Lung (tissue), 12 donors: ENCODE results near the gene TBATA. TPM values are rescaled to one million over a fixed set of nuclear protein-coding genes. Genes with fewer than 3 reads are reported as not detected.

Experiments used
- ATAC-seq: fragments of 200-7000 bp; cut with Tn5 transposase; one replicate; pipeline ENCODE4 v1.9.1; 2020; ENCODE audit warnings: moderate number of reproducible peaks; ENCODE audit not compliant: insufficient read depth, low FRiP score
- DNase-seq, 3 donors: peaks; one replicate each; pipeline ENCODE4 v3.0.0-alpha.2; 2013 to 2017
- H3K27ac ChIP-seq, 2 donors: one replicate each; pipeline ENCODE4 v1.5.1; 2013; ENCODE audit warnings: mild to moderate bottlenecking in 2 of 2, moderate library complexity in 2 of 2, control low read depth in 1 of 2, inconsistent platforms in 1 of 2, low read depth in 1 of 2, low read length in 1 of 2
- H3K27me3 ChIP-seq, 3 donors: one replicate each; pipeline ENCODE4 v1.5.1; 2013; ENCODE audit warnings: low read length in 2 of 3; ENCODE audit not compliant: control insufficient read depth in 3 of 3, insufficient read depth in 3 of 3
- H3K36me3 ChIP-seq, 4 donors: one replicate each; pipeline ENCODE4 v1.5.1; 2013; ENCODE audit warnings: low read length in 4 of 4, mild to moderate bottlenecking in 1 of 4, moderate library complexity in 1 of 4; ENCODE audit not compliant: control insufficient read depth in 4 of 4, insufficient read depth in 4 of 4
- H3K4me1 ChIP-seq, 5 donors: one replicate each; pipeline ENCODE4 v1.5.1; 2013; ENCODE audit warnings: low read length in 5 of 5, mild to moderate bottlenecking in 2 of 5, moderate library complexity in 1 of 5; ENCODE audit not compliant: control insufficient read depth in 5 of 5, insufficient read depth in 5 of 5
- H3K4me3 ChIP-seq: one replicate; pipeline ENCODE4 v1.5.1; 2013; ENCODE audit warnings: mild to moderate bottlenecking, control low read depth, moderate library complexity
- H3K9ac ChIP-seq, 2 donors: one replicate each; pipeline ENCODE4 v1.5.1; 2013; ENCODE audit warnings: low read length in 2 of 2, control low read depth in 1 of 2; ENCODE audit not compliant: insufficient read depth in 1 of 2
- H3K9me3 ChIP-seq, 4 donors: one replicate each; pipeline ENCODE4 v1.5.1; 2013; ENCODE audit warnings: low read length in 3 of 4, mild to moderate bottlenecking in 1 of 4, moderate library complexity in 1 of 4; ENCODE audit not compliant: control insufficient read depth in 4 of 4, insufficient read depth in 3 of 4
- WGBS, 2 donors: extraction: QIAGEN DNeasy Blood & Tissue Kit; methylation state at CpG; one replicate each; pipeline ENCODE4 v1.1.7; 2013; 5-methylcytosine and 5-hydroxymethylcytosine counted together
- polyA plus RNA-seq, 2 donors: library from polyadenylated mRNA; stranded (reverse); fragments of 200-250 nt; gene quantifications; one replicate each; pipeline ENCODE4 v1.2.1, GENCODE V29; 2013
- total RNA-seq, 2 donors: library from RNA; depleted of rRNA in 1 of 2; stranded (reverse); fragments of >200 nt in 1 of 2; gene quantifications; one replicate each; pipeline ENCODE4 v1.2.1, GENCODE V29; 2014 to 2021
- TF ChIP-seq, protein P1 (sequence below): IDR thresholded peaks from 2 replicates; pipeline ENCODE4 v1.5.1; 2012; ENCODE audit warnings: mild to moderate bottlenecking; ENCODE audit errors: control extremely low read depth, extremely low read depth
- donor health status: control.
- donor health status: control.
- donor health status: Bipolar disorder and iron deficiency.
- donor health status: healthy.
- donor health status: DM: yes; HTN: yes; CAD: no.

TBATA gene
- total and polyA plus RNA-seq, 4 donors = not detected

DNA sequence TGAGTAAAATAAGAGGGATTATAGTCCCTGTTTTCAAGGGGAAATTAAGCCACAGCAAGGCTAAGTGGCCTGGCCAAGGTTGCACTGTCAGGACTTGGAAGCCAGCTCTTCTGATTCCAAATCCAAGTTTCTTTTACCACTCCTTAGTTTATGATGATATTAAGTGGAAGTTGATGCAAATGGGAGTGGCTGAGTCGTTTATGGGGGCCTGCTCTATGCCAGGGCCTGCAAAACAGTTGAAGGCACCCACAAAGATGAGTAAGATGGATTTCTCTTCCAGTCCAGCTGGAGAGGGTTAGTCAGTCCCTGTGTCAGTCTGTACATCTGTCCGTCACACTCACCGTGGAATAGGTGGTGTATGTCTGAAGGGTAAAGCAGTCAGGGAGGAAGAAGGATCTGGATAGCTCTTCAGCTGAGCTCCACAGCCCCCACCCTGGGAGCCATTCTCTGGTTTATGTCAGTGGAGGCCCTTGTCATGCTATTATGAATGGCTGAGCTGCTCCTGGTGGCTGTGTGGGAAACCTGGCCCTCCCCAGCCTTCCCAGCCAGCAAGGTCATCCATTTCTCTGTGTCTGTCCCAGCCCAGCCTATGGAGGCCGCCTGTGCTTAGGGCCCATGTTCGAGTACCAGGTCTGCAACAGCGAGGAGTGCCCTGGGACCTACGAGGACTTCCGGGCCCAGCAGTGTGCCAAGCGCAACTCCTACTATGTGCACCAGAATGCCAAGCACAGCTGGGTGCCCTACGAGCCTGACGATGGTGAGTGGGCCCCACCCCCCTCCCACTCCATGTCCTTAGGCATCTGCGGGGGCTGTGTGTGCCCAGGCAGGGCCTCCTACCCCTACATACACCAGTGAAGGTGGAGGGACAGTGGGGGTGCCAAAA, 44.5 kb downstream of the TBATA start:
- Histone ChIP-seq H3K27me3 (no peaks in the 10 kb centered on the region), H3K9me3 (peaks cover 0 to 1% (median 0%) of the 10 kb centered on the region in 4 donors), H3K36me3 (no peaks in the 10 kb centered on the region), H3K4me3 (no peak overlapping the region), H3K9ac (no peak overlapping the region), H3K27ac (no peak overlapping the region), H3K4me1 (peaks cover 2 to 42% (median 13%) of the 10 kb centered on the region in 5 donors)
- DNase-seq (peak in 1 of 3 donors; percentile 34), ATAC-seq (no peak)
- TF ChIP-seq, protein P1, sequence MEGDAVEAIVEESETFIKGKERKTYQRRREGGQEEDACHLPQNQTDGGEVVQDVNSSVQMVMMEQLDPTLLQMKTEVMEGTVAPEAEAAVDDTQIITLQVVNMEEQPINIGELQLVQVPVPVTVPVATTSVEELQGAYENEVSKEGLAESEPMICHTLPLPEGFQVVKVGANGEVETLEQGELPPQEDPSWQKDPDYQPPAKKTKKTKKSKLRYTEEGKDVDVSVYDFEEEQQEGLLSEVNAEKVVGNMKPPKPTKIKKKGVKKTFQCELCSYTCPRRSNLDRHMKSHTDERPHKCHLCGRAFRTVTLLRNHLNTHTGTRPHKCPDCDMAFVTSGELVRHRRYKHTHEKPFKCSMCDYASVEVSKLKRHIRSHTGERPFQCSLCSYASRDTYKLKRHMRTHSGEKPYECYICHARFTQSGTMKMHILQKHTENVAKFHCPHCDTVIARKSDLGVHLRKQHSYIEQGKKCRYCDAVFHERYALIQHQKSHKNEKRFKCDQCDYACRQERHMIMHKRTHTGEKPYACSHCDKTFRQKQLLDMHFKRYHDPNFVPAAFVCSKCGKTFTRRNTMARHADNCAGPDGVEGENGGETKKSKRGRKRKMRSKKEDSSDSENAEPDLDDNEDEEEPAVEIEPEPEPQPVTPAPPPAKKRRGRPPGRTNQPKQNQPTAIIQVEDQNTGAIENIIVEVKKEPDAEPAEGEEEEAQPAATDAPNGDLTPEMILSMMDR = no peak
- 81 to 89% methylated on average over 12 of the region's 12 CpGs for WGBS, 2 donors

GRCh38 chr10:70738761-70739121, 46.4 kb downstream of the TBATA start:
- 91 to 96% methylated on average over 12 of the region's 12 CpGs for WGBS, 2 donors
- no peaks in the 10 kb centered on the region for H3K36me3 ChIP-seq
- no peaks in the 10 kb centered on the region for H3K27me3 ChIP-seq
- no peak for ATAC-seq
- TF ChIP-seq, protein P1 = no peak
- H3K4me1 ChIP-seq = peaks cover 2 to 40% (median 11%) of the 10 kb centered on the region in 5 donors
- H3K4me3 ChIP-seq = no peak overlapping the region
- H3K9ac ChIP-seq = no peak overlapping the region
- no peak for DNase-seq
- H3K27ac ChIP-seq = no peak overlapping the region
- H3K9me3 ChIP-seq = no peaks in the 10 kb centered on the region

GRCh38 chr10:70738006-70738760, 47.0 kb downstream of the TBATA start:
- no peak for DNase-seq
- H3K4me1 ChIP-seq = peaks cover 2 to 34% (median 7%) of the 10 kb centered on the region in 5 donors
- H3K4me3 ChIP-seq = no peak overlapping the region
- H3K9me3 ChIP-seq = no peaks in the 10 kb centered on the region
- ATAC-seq = no peak
- H3K9ac ChIP-seq = no peak overlapping the region
- TF ChIP-seq, protein P1 = no peak
- H3K27me3 ChIP-seq = no peaks in the 10 kb centered on the region
- H3K27ac ChIP-seq = no peak overlapping the region
- no peaks in the 10 kb centered on the region for H3K36me3 ChIP-seq
- WGBS, 2 donors = 95 to 97% methylated on average over 3 of the region's 3 CpGs
